Ascending aorta (tissue), 2 donors: ENCODE results near the gene CEP76. TPM values are rescaled to one million over a fixed set of nuclear protein-coding genes. Genes with fewer than 3 reads are reported as not detected.

Experiments used
- DNase-seq, 2 donors: peaks; one replicate each; pipeline ENCODE4 v3.0.0-alpha.2; 2019; ENCODE audit warnings: low spot score in 2 of 2
- H3K27ac ChIP-seq, 2 donors: fragments of 200-600 bp; sonication (generic); one replicate each; pipeline ENCODE4 v1.5.1; 2016 to 2017; ENCODE audit warnings: mild to moderate bottlenecking in 1 of 2
- H3K27me3 ChIP-seq: fragments of 200-600 bp; sonication (generic); one replicate; pipeline ENCODE4 v1.5.1; 2017
- H3K36me3 ChIP-seq, 2 donors: fragments of 200-600 bp; sonication (generic); one replicate each; pipeline ENCODE4 v1.5.1; 2016
- H3K4me1 ChIP-seq, 2 donors: fragments of 200-600 bp; sonication (generic); one replicate each; pipeline ENCODE4 v1.5.1; 2016 to 2017; ENCODE audit warnings: mild to moderate bottlenecking in 1 of 2
- H3K4me3 ChIP-seq, 2 donors: fragments of 200-600 bp; sonication (generic); one replicate each; pipeline ENCODE4 v1.5.1; 2016 to 2017; ENCODE audit warnings: mild to moderate bottlenecking in 1 of 2
- H3K9me3 ChIP-seq, 2 donors: fragments of 200-600 bp; sonication (generic); one replicate each; pipeline ENCODE4 v1.5.1; 2016
- intact Hi-C: fragments of 100-400 bp; cut with DNase I; formaldehyde crosslinking; loops from one replicate; pipeline ENCODE4 v1.15.1; 2023
- total RNA-seq: library from RNA; depleted of rRNA; stranded (reverse); fragments of >200 nt; gene quantifications from one replicate; pipeline ENCODE4 v1.1.0, GENCODE V29; 2016
- TF ChIP-seq, protein P1 (sequence below), 3 experiments: fragments of 200-600 bp in 2 of 3; fragments of 450-650 bp in 1 of 3; sonication (generic) in 2 of 3; IDR thresholded peaks; one replicate each; pipeline ENCODE4 v1.5.1; 2016 to 2019; ENCODE audit warnings: antibody characterized with exemption in 3 of 3, mild to moderate bottlenecking in 1 of 3, moderate library complexity in 1 of 3

CEP76 gene
- total RNA-seq, 1 donor from 2014 or later = 10.3 TPM

GRCh38 chr18:12744103-12744502 lies 41.6 kb upstream of the CEP76 start:
- H3K9me3 ChIP-seq = no peaks in the 10 kb centered on the region
- no peak for DNase-seq
- no peak overlapping the region for H3K27ac ChIP-seq
- intact Hi-C loops = loop anchor here (1.0 to 5.0 kb wide), 2 partner anchors 148 to 190 kb away; no protein-coding TSS in a partner anchor
- H3K27me3 ChIP-seq = no peaks in the 10 kb centered on the region
- no peaks in the 10 kb centered on the region for H3K4me1 ChIP-seq
- TF ChIP-seq, protein P1, sequence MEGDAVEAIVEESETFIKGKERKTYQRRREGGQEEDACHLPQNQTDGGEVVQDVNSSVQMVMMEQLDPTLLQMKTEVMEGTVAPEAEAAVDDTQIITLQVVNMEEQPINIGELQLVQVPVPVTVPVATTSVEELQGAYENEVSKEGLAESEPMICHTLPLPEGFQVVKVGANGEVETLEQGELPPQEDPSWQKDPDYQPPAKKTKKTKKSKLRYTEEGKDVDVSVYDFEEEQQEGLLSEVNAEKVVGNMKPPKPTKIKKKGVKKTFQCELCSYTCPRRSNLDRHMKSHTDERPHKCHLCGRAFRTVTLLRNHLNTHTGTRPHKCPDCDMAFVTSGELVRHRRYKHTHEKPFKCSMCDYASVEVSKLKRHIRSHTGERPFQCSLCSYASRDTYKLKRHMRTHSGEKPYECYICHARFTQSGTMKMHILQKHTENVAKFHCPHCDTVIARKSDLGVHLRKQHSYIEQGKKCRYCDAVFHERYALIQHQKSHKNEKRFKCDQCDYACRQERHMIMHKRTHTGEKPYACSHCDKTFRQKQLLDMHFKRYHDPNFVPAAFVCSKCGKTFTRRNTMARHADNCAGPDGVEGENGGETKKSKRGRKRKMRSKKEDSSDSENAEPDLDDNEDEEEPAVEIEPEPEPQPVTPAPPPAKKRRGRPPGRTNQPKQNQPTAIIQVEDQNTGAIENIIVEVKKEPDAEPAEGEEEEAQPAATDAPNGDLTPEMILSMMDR (IDR thresholded peaks at IDR 0.05) = peak in 2 of 3 experiments; percentile 37 to 57
- no peak overlapping the region for H3K4me3 ChIP-seq
- no peaks in the 10 kb centered on the region for H3K36me3 ChIP-seq

GRCh38 chr18:12742453-12742852 lies 39.9 kb upstream of the CEP76 start:
- no peaks in the 10 kb centered on the region for H3K36me3 ChIP-seq
- DNase-seq = no peak
- H3K4me3 ChIP-seq = no peak overlapping the region
- no peaks in the 10 kb centered on the region for H3K9me3 ChIP-seq
- TF ChIP-seq, protein P1 (IDR thresholded peaks at IDR 0.05) = no peak
- intact Hi-C loops = loop anchor here (5.0 kb wide), 1 partner anchor 150 kb away; no protein-coding TSS in a partner anchor
- H3K27ac ChIP-seq = no peak overlapping the region
- H3K27me3 ChIP-seq = no peaks in the 10 kb centered on the region
- H3K4me1 ChIP-seq = no peaks in the 10 kb centered on the region

DNA sequence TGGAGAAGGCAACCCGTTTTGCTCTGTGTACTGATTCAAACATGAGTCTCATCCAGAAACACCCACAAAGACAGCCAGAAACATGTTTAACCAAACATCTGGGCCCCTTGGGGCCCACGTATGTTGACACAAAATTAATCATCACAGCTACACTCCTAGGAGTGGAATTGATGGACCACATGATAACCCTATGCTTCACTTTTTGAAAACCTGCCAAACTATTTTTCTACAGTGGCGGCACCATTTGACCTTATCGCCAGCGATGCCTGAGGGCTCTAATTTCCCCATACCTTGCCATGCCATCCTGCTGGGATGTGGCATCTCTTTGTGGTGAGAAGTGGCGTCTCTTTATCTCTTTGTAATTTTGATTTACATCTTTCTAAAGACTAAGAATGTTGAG lies 38.8 kb upstream of the CEP76 start:
- no peak overlapping the region for H3K27ac ChIP-seq
- no peaks in the 10 kb centered on the region for H3K36me3 ChIP-seq
- no peaks in the 10 kb centered on the region for H3K4me1 ChIP-seq
- DNase-seq = no peak
- intact Hi-C loops = loop anchor here (5.0 kb wide), 1 partner anchor 151 kb away; no protein-coding TSS in a partner anchor
- no peak overlapping the region for H3K4me3 ChIP-seq
- H3K9me3 ChIP-seq = no peaks in the 10 kb centered on the region
- H3K27me3 ChIP-seq = no peaks in the 10 kb centered on the region
- TF ChIP-seq, protein P1 (IDR thresholded peaks at IDR 0.05) = no peak

GRCh38 chr18:12737243-12737902 lies 34.9 kb upstream of the CEP76 start:
- TF ChIP-seq, protein P1 (IDR thresholded peaks at IDR 0.05) = no peak
- no peak overlapping the region for H3K27ac ChIP-seq
- H3K4me3 ChIP-seq = no peak overlapping the region
- H3K9me3 ChIP-seq = no peaks in the 10 kb centered on the region
- H3K36me3 ChIP-seq = no peaks in the 10 kb centered on the region
- H3K4me1 ChIP-seq = no peaks in the 10 kb centered on the region
- DNase-seq = no peak
- intact Hi-C loops = no loop called here
- H3K27me3 ChIP-seq = no peaks in the 10 kb centered on the region

- no peaks in the 10 kb centered on the region for H3K4me1 ChIP-seq
- H3K36me3 ChIP-seq = peaks cover 30 to 47% of the 10 kb centered on the region in 2 donors
- no peak overlapping the region for H3K27ac ChIP-seq
- TF ChIP-seq, protein P1 (IDR thresholded peaks at IDR 0.05) = peak; percentile 86 to 96 (median 89)
- H3K27me3 ChIP-seq = no peaks in the 10 kb centered on the region
- intact Hi-C loops = loop anchor here (1.0 to 5.0 kb wide), 3 partner anchors 165 to 265 kb away; partner anchors contain the start of gene CEP192
- peak in 1 of 2 donors; percentile 71 for DNase-seq
- H3K4me3 ChIP-seq = no peak overlapping the region
- no peaks in the 10 kb centered on the region for H3K9me3 ChIP-seq
These were observed 24.4 kb upstream of the CEP76 start for GRCh38 chr18:12726774-12727550.
